Measurements from ENCODE around the gene TTC1.

Gene TTC1

GRCh38 chr5:159969966-159970365 lies 39.0 kb upstream of the TTC1 start:
- in situ Hi-C loops (cut with MboI; ENCODE audit: low pct_unique_long_range_greater_than_20kb, low sequenced_read_pairs, unreplicated experiment), result loop anchor here (10.0 kb wide), 1 partner anchor 525 kb away; no protein-coding TSS in a partner anchor

DNA sequence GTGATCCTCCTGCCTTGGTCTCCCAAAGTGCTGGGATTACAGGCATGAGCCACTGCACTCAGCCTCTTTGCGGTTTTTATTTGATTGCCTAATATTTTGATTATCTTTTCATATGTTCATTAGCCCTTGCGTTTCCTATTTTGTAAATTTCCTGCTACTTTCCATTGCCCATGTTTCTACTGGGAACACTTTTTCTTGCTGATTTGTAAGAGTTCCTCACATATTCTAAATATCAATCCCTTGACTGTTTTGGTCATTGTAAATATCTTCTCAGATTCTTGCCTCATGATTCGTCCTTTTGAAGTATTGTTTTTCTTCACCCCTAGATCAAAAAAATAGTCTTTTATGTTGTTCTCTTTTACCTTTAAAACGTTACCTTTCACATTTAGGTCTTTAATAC lies 37.9 kb upstream of the TTC1 start:
- TF ChIP-seq, protein P1, sequence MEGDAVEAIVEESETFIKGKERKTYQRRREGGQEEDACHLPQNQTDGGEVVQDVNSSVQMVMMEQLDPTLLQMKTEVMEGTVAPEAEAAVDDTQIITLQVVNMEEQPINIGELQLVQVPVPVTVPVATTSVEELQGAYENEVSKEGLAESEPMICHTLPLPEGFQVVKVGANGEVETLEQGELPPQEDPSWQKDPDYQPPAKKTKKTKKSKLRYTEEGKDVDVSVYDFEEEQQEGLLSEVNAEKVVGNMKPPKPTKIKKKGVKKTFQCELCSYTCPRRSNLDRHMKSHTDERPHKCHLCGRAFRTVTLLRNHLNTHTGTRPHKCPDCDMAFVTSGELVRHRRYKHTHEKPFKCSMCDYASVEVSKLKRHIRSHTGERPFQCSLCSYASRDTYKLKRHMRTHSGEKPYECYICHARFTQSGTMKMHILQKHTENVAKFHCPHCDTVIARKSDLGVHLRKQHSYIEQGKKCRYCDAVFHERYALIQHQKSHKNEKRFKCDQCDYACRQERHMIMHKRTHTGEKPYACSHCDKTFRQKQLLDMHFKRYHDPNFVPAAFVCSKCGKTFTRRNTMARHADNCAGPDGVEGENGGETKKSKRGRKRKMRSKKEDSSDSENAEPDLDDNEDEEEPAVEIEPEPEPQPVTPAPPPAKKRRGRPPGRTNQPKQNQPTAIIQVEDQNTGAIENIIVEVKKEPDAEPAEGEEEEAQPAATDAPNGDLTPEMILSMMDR (IDR thresholded peaks at IDR 0.05; ENCODE audit: extremely low read depth, insufficient read depth, missing control alignments), result no peak
- no peak for DNase-seq (ENCODE audit: low spot score)
- in situ Hi-C loops (cut with MboI; ENCODE audit: low pct_unique_long_range_greater_than_20kb, low sequenced_read_pairs, unreplicated experiment), result loop anchor here (10.0 kb wide), 1 partner anchor 526 kb away; no protein-coding TSS in a partner anchor

More at GRCh38 chr5:159969966-159970365, 39.0 kb upstream of the TTC1 start:
- no peak for DNase-seq (ENCODE audit: low spot score)
- TF ChIP-seq, protein P1 (IDR thresholded peaks at IDR 0.05; ENCODE audit: extremely low read depth, insufficient read depth, missing control alignments), result no peak

GRCh38 chr5:159971514-159971913 lies 37.4 kb upstream of the TTC1 start:
- TF ChIP-seq, protein P1 (IDR thresholded peaks at IDR 0.05; ENCODE audit: extremely low read depth, insufficient read depth, missing control alignments), result no peak
- in situ Hi-C loops (cut with MboI; ENCODE audit: low pct_unique_long_range_greater_than_20kb, low sequenced_read_pairs, unreplicated experiment), result loop anchor here (10.0 kb wide), 1 partner anchor 527 kb away; no protein-coding TSS in a partner anchor

DNA sequence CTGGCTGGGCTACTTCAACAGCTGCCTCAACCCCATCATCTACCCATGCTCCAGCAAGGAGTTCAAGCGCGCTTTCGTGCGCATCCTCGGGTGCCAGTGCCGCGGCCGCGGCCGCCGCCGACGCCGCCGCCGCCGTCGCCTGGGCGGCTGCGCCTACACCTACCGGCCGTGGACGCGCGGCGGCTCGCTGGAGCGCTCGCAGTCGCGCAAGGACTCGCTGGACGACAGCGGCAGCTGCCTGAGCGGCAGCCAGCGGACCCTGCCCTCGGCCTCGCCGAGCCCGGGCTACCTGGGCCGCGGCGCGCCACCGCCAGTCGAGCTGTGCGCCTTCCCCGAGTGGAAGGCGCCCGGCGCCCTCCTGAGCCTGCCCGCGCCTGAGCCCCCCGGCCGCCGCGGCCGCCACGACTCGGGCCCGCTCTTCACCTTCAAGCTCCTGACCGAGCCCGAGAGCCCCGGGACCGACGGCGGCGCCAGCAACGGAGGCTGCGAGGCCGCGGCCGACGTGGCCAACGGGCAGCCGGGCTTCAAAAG lies 36.9 kb upstream of the TTC1 start:
- peak; percentile 40 for DNase-seq (ENCODE audit: low spot score)
- in situ Hi-C loops (cut with MboI; ENCODE audit: low pct_unique_long_range_greater_than_20kb, low sequenced_read_pairs, unreplicated experiment), result loop anchor here (10.0 kb wide), 1 partner anchor 527 kb away; no protein-coding TSS in a partner anchor
- TF ChIP-seq, protein P1 (IDR thresholded peaks at IDR 0.05; ENCODE audit: extremely low read depth, insufficient read depth, missing control alignments), result no peak

More at GRCh38 chr5:159971514-159971913, 37.4 kb upstream of the TTC1 start:
- no peak for DNase-seq (ENCODE audit: low spot score)

GRCh38 chr5:159972538-159973362 lies 36.2 kb upstream of the TTC1 start:
- no peak for DNase-seq (ENCODE audit: low spot score)
- TF ChIP-seq, protein P1 (IDR thresholded peaks at IDR 0.05; ENCODE audit: extremely low read depth, insufficient read depth, missing control alignments), result no peak
- in situ Hi-C loops (cut with MboI; ENCODE audit: low pct_unique_long_range_greater_than_20kb, low sequenced_read_pairs, unreplicated experiment), result loop anchor here (10.0 kb wide), 1 partner anchor 528 kb away; no protein-coding TSS in a partner anchor

DNA sequence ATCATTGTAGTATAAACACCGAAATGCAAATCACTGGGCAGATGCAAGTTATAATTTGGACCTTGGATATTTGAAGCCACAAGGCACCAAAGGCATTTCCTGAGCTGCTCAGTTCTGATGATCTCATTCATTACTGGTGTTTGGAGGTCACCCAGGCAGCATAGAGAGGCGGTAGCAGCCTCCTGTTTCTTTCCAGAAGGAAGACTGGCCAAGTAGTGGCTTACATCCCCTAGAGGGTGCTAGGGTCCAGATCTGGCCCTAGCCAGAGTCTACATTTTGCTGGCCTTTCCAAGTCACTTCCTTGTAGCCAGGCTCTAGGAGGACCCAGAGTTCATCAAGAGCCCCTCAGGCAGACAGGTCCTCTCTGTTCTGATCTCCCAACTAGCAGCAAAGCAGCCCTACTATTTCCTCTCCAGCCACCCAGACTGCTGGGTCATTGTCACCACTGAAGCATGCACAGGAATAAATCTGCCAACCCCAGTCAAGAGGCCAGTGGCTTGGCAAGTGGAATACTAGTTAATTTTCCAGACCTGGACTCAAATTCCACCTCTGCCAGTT lies 33.4 kb upstream of the TTC1 start:
- no peak for DNase-seq (ENCODE audit: low spot score)
- TF ChIP-seq, protein P1 (IDR thresholded peaks at IDR 0.05; ENCODE audit: extremely low read depth, insufficient read depth, missing control alignments), result no peak
- in situ Hi-C loops (cut with MboI; ENCODE audit: low pct_unique_long_range_greater_than_20kb, low sequenced_read_pairs, unreplicated experiment), result loop anchor here (10.0 to 25.0 kb wide), 2 partner anchors 531 to 813 kb away; no protein-coding TSS in a partner anchor

Measured in GM13977 (cell line).